Neural crest cell (in vitro differentiated cells): ENCODE measurements around the gene PLGRKT. TPM values are rescaled to one million over a fixed set of nuclear protein-coding genes. Genes with fewer than 3 reads are reported as not detected.
"Not testable (repeated sequence)": the region's sequence is repeated elsewhere in the genome, so short reads cannot be mapped to it uniquely, and the experiment has no call there.

Source experiments
- DNase-seq: peaks from one replicate; pipeline ENCODE4 v3.0.0; 2021; ENCODE audit warnings: low read depth, mixed read lengths, low spot score
- H3K27ac Mint-ChIP-seq: one replicate; pipeline ENCODE4 v1.8.0; 2021; ENCODE audit warnings: mild to moderate bottlenecking, mixed read lengths; ENCODE audit not compliant: unreplicated experiment
- H3K27me3 Mint-ChIP-seq: 2 replicates; pipeline ENCODE4 v1.8.0; 2021; ENCODE audit warnings: low read depth, mild to moderate bottlenecking, mixed read lengths
- H3K36me3 Mint-ChIP-seq: 2 replicates; pipeline ENCODE4 v1.8.0; 2021; ENCODE audit warnings: low read depth, mild to moderate bottlenecking, mixed read lengths
- H3K4me1 Mint-ChIP-seq: 2 replicates; pipeline ENCODE4 v1.8.0; 2021; ENCODE audit warnings: mixed read lengths
- H3K4me3 Mint-ChIP-seq: one replicate; pipeline ENCODE4 v1.8.0; 2021; ENCODE audit warnings: mild to moderate bottlenecking, mixed read lengths
- H3K9me3 Mint-ChIP-seq: 2 replicates; pipeline ENCODE4 v1.8.0; 2021; ENCODE audit warnings: mixed read lengths
- total RNA-seq: library from RNA; stranded (reverse); gene quantifications from 2 replicates; pipeline ENCODE4 v1.2.1, GENCODE V29; 2021
- TF ChIP-seq, protein P1 (sequence below): fragments of 200-600 bp; sonication (generic); conservative IDR thresholded peaks from 2 replicates; pipeline ENCODE4 v1.5.0; 2021; ENCODE audit warnings: antibody characterized with exemption, mild to moderate bottlenecking

The PLGRKT gene
- total RNA-seq, 1 donor from 2014 or later: 24.6 TPM

GRCh38 chr9:5481322-5482040, 43.8 kb upstream of the PLGRKT start:
- no peak overlapping the region for H3K27ac Mint-ChIP-seq
- no peaks in the 10 kb centered on the region for H3K36me3 Mint-ChIP-seq
- TF ChIP-seq, protein P1, sequence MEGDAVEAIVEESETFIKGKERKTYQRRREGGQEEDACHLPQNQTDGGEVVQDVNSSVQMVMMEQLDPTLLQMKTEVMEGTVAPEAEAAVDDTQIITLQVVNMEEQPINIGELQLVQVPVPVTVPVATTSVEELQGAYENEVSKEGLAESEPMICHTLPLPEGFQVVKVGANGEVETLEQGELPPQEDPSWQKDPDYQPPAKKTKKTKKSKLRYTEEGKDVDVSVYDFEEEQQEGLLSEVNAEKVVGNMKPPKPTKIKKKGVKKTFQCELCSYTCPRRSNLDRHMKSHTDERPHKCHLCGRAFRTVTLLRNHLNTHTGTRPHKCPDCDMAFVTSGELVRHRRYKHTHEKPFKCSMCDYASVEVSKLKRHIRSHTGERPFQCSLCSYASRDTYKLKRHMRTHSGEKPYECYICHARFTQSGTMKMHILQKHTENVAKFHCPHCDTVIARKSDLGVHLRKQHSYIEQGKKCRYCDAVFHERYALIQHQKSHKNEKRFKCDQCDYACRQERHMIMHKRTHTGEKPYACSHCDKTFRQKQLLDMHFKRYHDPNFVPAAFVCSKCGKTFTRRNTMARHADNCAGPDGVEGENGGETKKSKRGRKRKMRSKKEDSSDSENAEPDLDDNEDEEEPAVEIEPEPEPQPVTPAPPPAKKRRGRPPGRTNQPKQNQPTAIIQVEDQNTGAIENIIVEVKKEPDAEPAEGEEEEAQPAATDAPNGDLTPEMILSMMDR: peak; percentile 35

GRCh38 chr9:5480919-5481318, 43.2 kb upstream of the PLGRKT start:
- no peak for DNase-seq
- Mint-ChIP-seq H3K4me1 (no peaks in the 10 kb centered on the region), H3K27me3 (no peaks in the 10 kb centered on the region), H3K36me3 (no peaks in the 10 kb centered on the region), H3K27ac (no peak overlapping the region), H3K9me3 (peaks cover 2% of the 10 kb centered on the region), H3K4me3 (no peak overlapping the region)
- TF ChIP-seq, protein P1: no peak

More at GRCh38 chr9:5481322-5482040, 43.8 kb upstream of the PLGRKT start:
- Mint-ChIP-seq H3K4me3 (no peak overlapping the region), H3K4me1 (no peaks in the 10 kb centered on the region), H3K27me3 (no peaks in the 10 kb centered on the region), H3K9me3 (peaks cover 2% of the 10 kb centered on the region)
- DNase-seq: no peak

GRCh38 chr9:5479994-5480694, 42.4 kb upstream of the PLGRKT start:
- DNase-seq: no peak
- TF ChIP-seq, protein P1: no peak
- Mint-ChIP-seq H3K36me3 (no peaks in the 10 kb centered on the region), H3K27me3 (no peaks in the 10 kb centered on the region), H3K27ac (no peak overlapping the region), H3K9me3 (peaks cover 2% of the 10 kb centered on the region), H3K4me1 (no peaks in the 10 kb centered on the region), H3K4me3 (no peak overlapping the region)

DNA sequence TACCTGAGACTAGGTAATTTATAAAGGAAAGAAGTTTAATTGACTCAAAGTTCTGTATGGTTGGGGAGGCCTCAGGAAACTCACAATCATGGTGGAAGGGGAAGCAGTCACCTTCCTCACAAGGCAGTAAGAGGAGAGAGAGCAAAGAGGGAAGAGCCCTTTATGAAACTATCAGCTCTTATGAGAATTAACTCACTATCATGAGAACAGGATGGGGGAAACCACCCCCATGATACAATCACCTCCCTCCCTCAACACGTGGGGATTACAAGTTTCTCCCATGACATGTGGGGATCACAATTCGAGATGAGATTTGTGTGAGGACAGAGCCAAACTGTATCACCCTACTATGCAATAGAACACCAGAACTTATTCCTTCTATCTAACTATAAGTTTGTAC, 40.5 kb upstream of the PLGRKT start:
- no peaks in the 10 kb centered on the region for H3K36me3 Mint-ChIP-seq
- H3K27me3 Mint-ChIP-seq: peaks cover 5% of the 10 kb centered on the region
- no peak overlapping the region for H3K4me3 Mint-ChIP-seq
- peaks cover 2% of the 10 kb centered on the region for H3K9me3 Mint-ChIP-seq
- TF ChIP-seq, protein P1: no peak
- H3K27ac Mint-ChIP-seq: no peak overlapping the region
- no peaks in the 10 kb centered on the region for H3K4me1 Mint-ChIP-seq
- DNase-seq: no peak

- not testable (repeated sequence) for H3K27ac Mint-ChIP-seq, DNase-seq, H3K4me3 Mint-ChIP-seq, H3K36me3 Mint-ChIP-seq, H3K27me3 Mint-ChIP-seq, H3K4me1 Mint-ChIP-seq, H3K9me3 Mint-ChIP-seq
Measured at GRCh38 chr9:5475611-5476010, 37.9 kb upstream of the PLGRKT start.

DNA sequence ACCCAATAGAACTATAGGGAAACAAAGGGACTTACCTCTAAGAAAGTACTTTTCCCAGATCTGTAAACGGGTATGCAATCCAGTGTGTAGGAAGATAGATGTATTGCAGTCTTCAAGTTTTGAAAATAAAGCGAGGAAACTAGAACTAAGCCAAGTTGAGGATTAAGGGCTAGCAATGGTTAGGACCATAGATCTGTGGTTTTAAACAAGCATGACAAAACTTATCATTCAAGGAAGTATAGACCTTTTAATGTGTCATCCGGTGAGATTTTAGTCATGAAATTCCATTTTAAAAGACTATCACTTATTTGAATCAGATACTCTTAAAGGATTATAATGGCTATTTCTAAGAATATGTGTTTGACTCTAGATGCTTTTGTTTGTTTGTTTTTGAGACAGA, 33.1 kb upstream of the PLGRKT start:
- TF ChIP-seq, protein P1: no peak
- Mint-ChIP-seq H3K36me3 (no peaks in the 10 kb centered on the region), H3K4me1 (no peaks in the 10 kb centered on the region), H3K27me3 (peaks cover 14% of the 10 kb centered on the region), H3K27ac (no peak overlapping the region), H3K4me3 (no peak overlapping the region), H3K9me3 (peaks cover 2% of the 10 kb centered on the region)
- DNase-seq: no peak
